SK-N-SH (cell line): ENCODE data around the gene ZNF829.

Experiments
- NRF1 ChIP-seq: IDR thresholded peaks from 2 replicates; pipeline ENCODE4 v1.6.1; 2012; ENCODE audit warnings: low read depth, mild to moderate bottlenecking, low read length
- TF ChIP-seq, protein P1 (sequence below): fragments of 200-600 bp; sonication (generic); IDR thresholded peaks from 2 replicates; pipeline ENCODE4 v1.6.1; 2017; ENCODE audit warnings: antibody characterized with exemption, mild to moderate bottlenecking, moderate library complexity

DNA sequence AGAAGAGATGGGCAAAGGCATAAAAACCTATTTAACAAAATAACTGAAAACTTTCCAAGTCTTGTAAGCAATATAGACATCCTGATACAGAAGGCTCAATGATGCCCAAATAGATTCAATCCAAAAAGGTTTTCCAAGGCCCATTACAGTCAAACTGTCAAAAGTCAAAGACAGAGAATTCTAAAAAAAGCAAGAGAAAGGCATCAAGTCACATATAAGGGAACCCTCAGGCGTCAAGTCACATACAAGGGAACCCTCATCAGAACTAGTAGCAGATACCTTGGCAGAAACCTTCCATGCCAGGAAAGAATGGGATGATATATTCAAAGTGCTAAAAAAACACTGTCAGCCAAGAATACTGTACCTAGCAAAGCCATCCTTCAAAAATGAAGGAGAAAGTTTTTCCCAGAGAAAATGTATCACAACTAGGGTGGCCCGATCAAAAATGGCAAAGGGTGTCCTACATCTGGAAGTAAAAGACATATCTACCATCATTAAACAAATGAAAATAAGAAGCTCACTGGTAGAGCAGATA lies 21.2 kb downstream of the ZNF829 start:
- TF ChIP-seq, protein P1, sequence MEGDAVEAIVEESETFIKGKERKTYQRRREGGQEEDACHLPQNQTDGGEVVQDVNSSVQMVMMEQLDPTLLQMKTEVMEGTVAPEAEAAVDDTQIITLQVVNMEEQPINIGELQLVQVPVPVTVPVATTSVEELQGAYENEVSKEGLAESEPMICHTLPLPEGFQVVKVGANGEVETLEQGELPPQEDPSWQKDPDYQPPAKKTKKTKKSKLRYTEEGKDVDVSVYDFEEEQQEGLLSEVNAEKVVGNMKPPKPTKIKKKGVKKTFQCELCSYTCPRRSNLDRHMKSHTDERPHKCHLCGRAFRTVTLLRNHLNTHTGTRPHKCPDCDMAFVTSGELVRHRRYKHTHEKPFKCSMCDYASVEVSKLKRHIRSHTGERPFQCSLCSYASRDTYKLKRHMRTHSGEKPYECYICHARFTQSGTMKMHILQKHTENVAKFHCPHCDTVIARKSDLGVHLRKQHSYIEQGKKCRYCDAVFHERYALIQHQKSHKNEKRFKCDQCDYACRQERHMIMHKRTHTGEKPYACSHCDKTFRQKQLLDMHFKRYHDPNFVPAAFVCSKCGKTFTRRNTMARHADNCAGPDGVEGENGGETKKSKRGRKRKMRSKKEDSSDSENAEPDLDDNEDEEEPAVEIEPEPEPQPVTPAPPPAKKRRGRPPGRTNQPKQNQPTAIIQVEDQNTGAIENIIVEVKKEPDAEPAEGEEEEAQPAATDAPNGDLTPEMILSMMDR, result no peak
- no peak for TF ChIP-seq NRF1
